ENCODE measurements around the gene TMC1.

DNA sequence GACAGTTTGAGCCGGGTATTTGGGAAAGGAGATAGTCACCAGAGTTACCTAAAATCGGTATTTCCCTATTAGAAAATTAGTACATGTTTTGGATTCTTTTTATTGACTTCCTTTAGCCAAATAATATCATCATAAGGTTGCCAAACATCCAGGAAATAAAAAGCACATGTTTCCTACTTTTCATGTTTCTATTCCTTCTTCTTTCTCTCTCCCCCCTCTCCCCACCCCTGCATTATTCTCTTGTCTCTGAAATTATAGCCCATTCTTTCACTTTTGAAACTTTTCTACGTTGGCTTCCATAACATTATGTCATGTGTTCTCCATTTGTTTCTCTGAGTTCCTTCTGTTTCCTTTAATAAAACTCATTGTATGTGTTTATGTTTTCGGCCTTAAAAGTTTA is 269.6 kb downstream of the TMC1 start:
- TF ChIP-seq, protein P1, sequence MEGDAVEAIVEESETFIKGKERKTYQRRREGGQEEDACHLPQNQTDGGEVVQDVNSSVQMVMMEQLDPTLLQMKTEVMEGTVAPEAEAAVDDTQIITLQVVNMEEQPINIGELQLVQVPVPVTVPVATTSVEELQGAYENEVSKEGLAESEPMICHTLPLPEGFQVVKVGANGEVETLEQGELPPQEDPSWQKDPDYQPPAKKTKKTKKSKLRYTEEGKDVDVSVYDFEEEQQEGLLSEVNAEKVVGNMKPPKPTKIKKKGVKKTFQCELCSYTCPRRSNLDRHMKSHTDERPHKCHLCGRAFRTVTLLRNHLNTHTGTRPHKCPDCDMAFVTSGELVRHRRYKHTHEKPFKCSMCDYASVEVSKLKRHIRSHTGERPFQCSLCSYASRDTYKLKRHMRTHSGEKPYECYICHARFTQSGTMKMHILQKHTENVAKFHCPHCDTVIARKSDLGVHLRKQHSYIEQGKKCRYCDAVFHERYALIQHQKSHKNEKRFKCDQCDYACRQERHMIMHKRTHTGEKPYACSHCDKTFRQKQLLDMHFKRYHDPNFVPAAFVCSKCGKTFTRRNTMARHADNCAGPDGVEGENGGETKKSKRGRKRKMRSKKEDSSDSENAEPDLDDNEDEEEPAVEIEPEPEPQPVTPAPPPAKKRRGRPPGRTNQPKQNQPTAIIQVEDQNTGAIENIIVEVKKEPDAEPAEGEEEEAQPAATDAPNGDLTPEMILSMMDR (tag by site-specific recombination; IDR thresholded peaks at IDR 0.05): no peak
- TF ChIP-seq MZF1 (tag by site-specific recombination; IDR thresholded peaks at IDR 0.05; ENCODE audit: borderline replicate concordance) (no peak), ZNF792 (tag by site-specific recombination; IDR thresholded peaks at IDR 0.05) (no peak)
